Left lung (tissue), 10 donors: Measurements from ENCODE around the gene GSG1. TPM values are rescaled to one million over a fixed set of nuclear protein-coding genes. Genes with fewer than 3 reads are reported as not detected.

Experiments
- ATAC-seq: fragments of 200-7000 bp; cut with Tn5 transposase; one replicate; pipeline ENCODE4 v1.9.1; 2020; ENCODE audit warnings: moderate library complexity
- DNase-seq, 4 donors: peaks; one replicate each; pipeline ENCODE4 v3.0.0-alpha.2; 2013 to 2020
- H3K27ac ChIP-seq, 2 donors: fragments of 200-600 bp; sonication (generic) in 1 of 2; one replicate each; pipeline versions ENCODE4 v1.5.0 to v1.8.0; 2020 to 2021
- H3K27me3 ChIP-seq, 2 donors: fragments of 200-600 bp; sonication (generic) in 1 of 2; one replicate each; pipeline versions ENCODE4 v1.5.0 to v1.8.0; 2020 to 2021
- H3K36me3 ChIP-seq, 2 donors: fragments of 200-600 bp; sonication (generic) in 1 of 2; one replicate each; pipeline versions ENCODE4 v1.5.0 to v1.8.0; 2020 to 2021
- H3K4me1 ChIP-seq, 2 donors: fragments of 200-600 bp; one replicate each; pipeline ENCODE4 v1.8.0; 2021
- H3K4me3 ChIP-seq, 2 donors: fragments of 200-600 bp; sonication (generic) in 1 of 2; one replicate each; pipeline versions ENCODE4 v1.5.0 to v1.8.0; 2020 to 2021; ENCODE audit warnings: mild to moderate bottlenecking in 1 of 2
- H3K9me3 ChIP-seq, 2 donors: fragments of 200-600 bp; sonication (generic) in 1 of 2; one replicate each; pipeline versions ENCODE4 v1.5.0 to v1.8.0; 2020 to 2021
- intact Hi-C, 2 donors: fragments of 100-400 bp; cut with DNase I; formaldehyde crosslinking; loops; one replicate each; pipeline versions ENCODE4 v1.11.2 to v1.14.2; 2022
- polyA plus RNA-seq, 6 donors: library from polyadenylated mRNA; unstranded; fragments of 120-200 nt; gene quantifications; one replicate each; pipeline ENCODE4 v1.2.1, GENCODE V29; 2013; ENCODE audit not compliant: insufficient read length in 6 of 6
- total RNA-seq, 2 donors: library from RNA; stranded (reverse); fragmentation: NEBNext Ultra II Directional; extraction: Animal tissue kit (Norgen Biotek cat#: 25700); gene quantifications; one replicate each; pipeline ENCODE4 v1.2.1, GENCODE V29; 2021
- TF ChIP-seq, protein P1 (sequence below), 2 donors: fragments of 200-600 bp; sonication (generic) in 1 of 2; IDR thresholded peaks; one replicate each; pipeline versions ENCODE4 v1.5.0 to v1.8.0; 2021; ENCODE audit warnings: antibody characterized with exemption in 2 of 2
- donor health status: DM: no; HTN: yes; CAD: no.
- donor health status: DM: no; HTN: no; CAD: no.

GSG1 gene
- total and polyA plus RNA-seq, 8 donors = 0.26 to 0.75 (median 0.61) TPM; not detected in 1

DNA sequence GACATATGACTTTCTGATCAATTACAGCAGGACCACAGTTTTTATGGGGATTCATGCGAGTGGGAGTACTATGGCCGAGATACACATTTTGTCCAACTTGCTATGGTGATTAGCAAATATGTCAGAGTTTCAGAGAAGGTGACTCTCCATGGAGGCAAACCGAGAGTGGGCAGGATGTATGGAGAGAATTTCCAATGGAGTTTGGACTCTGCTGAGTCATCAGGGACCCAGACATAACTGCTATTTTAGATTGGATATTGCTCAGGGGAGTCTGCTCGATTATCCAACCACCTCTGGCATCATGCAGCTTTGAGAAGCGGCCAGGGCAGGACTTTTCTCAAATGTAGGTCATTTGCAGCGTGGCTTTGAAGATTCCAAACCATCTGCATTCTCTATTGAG is 9.5 kb upstream of the GSG1 start:
- no peak for ATAC-seq
- Histone ChIP-seq H3K4me1 (no peaks in the 10 kb centered on the region), H3K4me3 (no peak overlapping the region), H3K9me3 (no peaks in the 10 kb centered on the region), H3K27ac (no peak overlapping the region), H3K27me3 (no peaks in the 10 kb centered on the region), H3K36me3 (no peaks in the 10 kb centered on the region)
- intact Hi-C loops = no loop called here
- TF ChIP-seq, protein P1, sequence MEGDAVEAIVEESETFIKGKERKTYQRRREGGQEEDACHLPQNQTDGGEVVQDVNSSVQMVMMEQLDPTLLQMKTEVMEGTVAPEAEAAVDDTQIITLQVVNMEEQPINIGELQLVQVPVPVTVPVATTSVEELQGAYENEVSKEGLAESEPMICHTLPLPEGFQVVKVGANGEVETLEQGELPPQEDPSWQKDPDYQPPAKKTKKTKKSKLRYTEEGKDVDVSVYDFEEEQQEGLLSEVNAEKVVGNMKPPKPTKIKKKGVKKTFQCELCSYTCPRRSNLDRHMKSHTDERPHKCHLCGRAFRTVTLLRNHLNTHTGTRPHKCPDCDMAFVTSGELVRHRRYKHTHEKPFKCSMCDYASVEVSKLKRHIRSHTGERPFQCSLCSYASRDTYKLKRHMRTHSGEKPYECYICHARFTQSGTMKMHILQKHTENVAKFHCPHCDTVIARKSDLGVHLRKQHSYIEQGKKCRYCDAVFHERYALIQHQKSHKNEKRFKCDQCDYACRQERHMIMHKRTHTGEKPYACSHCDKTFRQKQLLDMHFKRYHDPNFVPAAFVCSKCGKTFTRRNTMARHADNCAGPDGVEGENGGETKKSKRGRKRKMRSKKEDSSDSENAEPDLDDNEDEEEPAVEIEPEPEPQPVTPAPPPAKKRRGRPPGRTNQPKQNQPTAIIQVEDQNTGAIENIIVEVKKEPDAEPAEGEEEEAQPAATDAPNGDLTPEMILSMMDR (IDR thresholded peaks at IDR 0.05) = no peak
- no peak for DNase-seq

DNA sequence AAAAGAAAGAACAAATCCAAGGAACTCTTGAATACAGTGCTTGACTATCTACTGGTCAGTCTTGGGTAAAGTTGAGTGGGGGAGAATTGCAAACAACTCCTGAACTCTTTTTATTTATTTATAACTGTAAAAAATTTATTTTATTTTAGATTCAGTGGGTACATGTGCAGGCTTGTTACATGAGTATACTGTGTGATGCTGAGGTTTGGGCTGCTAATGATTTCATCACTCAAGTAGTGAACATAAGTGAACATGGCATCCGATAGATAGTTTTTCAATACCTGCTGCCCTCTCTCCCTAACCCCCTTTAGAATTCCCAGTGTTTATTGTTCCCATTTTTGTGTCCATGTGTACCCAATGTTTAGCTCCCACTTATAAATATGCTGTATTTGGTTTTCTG is 3.2 kb upstream of the GSG1 start:
- H3K36me3 ChIP-seq = no peaks in the 10 kb centered on the region
- ATAC-seq (no peak), DNase-seq (no peak)
- H3K4me1 ChIP-seq = peaks cover 15 to 20% of the 10 kb centered on the region in 2 donors
- TF ChIP-seq, protein P1 (IDR thresholded peaks at IDR 0.05) = no peak
- intact Hi-C loops = no loop called here
- no peak overlapping the region for H3K4me3 ChIP-seq
- no peak overlapping the region for H3K27ac ChIP-seq
- no peaks in the 10 kb centered on the region for H3K9me3 ChIP-seq
- no peaks in the 10 kb centered on the region for H3K27me3 ChIP-seq

DNA sequence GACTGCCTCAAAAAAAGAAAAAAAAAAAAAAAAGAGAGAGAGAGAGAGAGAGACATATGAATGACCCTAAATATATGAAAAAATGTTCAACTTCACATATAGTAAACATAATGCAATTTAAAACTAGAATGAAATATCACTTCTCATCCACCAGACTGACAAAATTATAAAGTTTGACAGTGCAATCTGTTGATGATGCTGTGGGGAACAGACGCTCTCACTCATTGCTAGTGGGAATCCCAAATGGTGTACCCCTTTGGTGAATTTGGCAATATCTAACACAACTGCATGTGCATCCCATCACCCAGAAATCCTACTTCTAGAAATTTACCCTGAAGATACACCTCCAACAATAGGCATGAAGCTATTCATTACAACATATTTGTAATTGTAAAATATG is 2.3 kb upstream of the GSG1 start:
- no peak for DNase-seq
- TF ChIP-seq, protein P1 (IDR thresholded peaks at IDR 0.05) = no peak
- H3K9me3 ChIP-seq = no peaks in the 10 kb centered on the region
- ATAC-seq = no peak
- no peaks in the 10 kb centered on the region for H3K27me3 ChIP-seq
- no peaks in the 10 kb centered on the region for H3K36me3 ChIP-seq
- H3K4me3 ChIP-seq = no peak overlapping the region
- intact Hi-C loops = no loop called here
- peaks cover 16 to 28% of the 10 kb centered on the region in 2 donors for H3K4me1 ChIP-seq
- no peak overlapping the region for H3K27ac ChIP-seq

DNA sequence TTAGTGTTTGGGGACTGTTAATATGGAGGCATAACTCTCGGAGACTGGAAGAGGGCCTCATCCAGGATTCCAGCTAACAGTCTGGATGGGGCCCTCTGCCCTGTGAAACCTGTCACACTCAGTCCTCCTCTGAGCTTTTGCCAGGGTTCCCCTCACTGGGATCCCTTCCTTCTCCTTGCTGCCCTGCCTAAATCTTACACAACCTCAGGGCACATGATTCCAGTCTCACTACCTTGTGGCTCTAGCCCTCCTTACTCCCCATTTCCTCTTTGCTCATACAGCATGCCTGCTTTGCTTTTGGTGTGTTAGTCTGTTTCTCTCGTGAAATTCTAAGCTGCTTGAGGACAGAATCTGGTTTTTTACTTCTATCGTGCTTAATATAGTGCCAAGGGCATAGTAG is 942 bp upstream of the GSG1 start:
- intact Hi-C loops = no loop called here
- Histone ChIP-seq H3K4me1 (peaks cover 28 to 41% of the 10 kb centered on the region in 2 donors), H3K9me3 (no peaks in the 10 kb centered on the region), H3K27ac (peak overlapping the region in 1 of 2 donors; percentile 11), H3K4me3 (no peak overlapping the region), H3K36me3 (no peaks in the 10 kb centered on the region), H3K27me3 (no peaks in the 10 kb centered on the region)
- DNase-seq = no peak
- TF ChIP-seq, protein P1 (IDR thresholded peaks at IDR 0.05) = no peak
- no peak for ATAC-seq

DNA sequence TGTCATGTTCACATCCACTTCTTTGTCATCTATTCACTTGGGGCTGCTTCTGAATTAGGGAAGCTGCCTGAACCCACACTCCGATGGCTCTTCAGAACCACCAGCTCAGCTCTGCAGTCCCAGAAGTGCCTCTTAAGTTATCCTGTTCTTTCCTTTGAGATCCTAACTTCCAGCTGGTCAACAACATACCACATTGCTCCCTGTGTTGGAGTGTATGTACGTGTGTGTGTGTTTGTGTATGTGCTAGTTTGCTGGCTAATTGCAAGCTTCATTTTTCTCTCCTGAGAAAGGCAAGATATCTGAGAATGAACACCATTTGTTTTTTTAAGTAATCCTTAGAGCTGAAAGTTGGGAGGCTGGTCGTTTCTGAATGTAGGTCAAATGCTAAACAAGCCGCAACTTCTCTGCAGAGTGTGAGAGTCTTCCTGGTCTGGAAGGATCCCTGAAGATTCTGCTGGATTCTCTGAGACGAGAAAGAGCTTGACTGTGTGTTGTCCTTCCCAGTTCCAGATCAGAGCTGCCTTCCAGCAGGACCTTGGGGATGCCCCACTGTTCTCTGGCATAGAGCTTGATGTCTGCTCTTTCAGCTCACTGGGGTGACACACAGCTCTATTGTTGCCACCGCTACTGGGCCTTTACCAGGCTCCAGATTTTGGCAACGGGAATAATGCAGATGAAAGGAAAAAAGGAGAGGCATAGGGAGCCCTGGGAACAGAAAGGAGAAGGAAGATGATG is 839 bp downstream of the GSG1 start:
- no peaks in the 10 kb centered on the region for H3K9me3 ChIP-seq
- DNase-seq (no peak), ATAC-seq (peak; percentile 3)
- H3K36me3 ChIP-seq = no peaks in the 10 kb centered on the region
- intact Hi-C loops = no loop called here
- no peaks in the 10 kb centered on the region for H3K27me3 ChIP-seq
- H3K4me1 ChIP-seq = peaks cover 44 to 56% of the 10 kb centered on the region in 2 donors
- peak overlapping the region; percentile 96 to 100 for H3K27ac ChIP-seq
- no peak overlapping the region for H3K4me3 ChIP-seq
- TF ChIP-seq, protein P1 (IDR thresholded peaks at IDR 0.05) = no peak
